ENCODE measurements around the gene VPREB1. TPM values are rescaled to one million over a fixed set of nuclear protein-coding genes. Genes with fewer than 3 reads are reported as not detected.
"Not testable (repeated sequence)": the region's sequence is repeated elsewhere in the genome, so short reads cannot be mapped to it uniquely, and the experiment has no call there.

Gene VPREB1
- total RNA-seq, 1 donor from 2014 or later: not detected

DNA sequence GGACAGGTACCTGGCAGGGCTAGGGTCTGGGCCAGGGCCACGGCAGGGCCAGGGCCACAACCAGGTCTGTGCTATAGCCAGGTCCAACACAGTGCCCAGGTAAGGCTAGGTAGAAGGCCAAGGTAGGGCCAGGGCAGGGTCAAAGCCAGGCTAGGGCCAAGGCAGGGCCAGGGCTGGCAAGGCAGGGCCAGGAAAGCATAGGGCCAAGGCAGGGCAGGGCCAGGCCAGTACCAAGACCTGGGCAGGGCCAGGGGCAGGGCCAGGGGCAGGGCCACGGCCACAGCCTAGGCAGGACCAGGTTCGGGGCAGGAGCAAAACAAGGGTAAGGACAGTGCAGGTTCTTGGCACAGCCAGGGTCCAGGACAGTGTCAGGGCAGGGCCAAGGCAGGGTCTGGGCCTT, 48.1 kb downstream of the VPREB1 start:
- H3K36me3 ChIP-seq (ENCODE audit: insufficient read depth, low read length); H3K4me2 ChIP-seq (ENCODE audit: low read length); H3K9me3 Mint-ChIP-seq (ENCODE audit: unreplicated experiment); H3K9ac ChIP-seq (ENCODE audit: low read length); H3K27me3 Mint-ChIP-seq (ENCODE audit: low read depth, unreplicated experiment); H2AFZ ChIP-seq (ENCODE audit: low read depth, low read length); H3K79me2 ChIP-seq (ENCODE audit: insufficient read depth, low read length); FAIRE-seq; H3K27ac ChIP-seq (ENCODE audit: low read depth, low read length); DNase-seq (ENCODE audit: low read depth); H4K20me1 ChIP-seq (ENCODE audit: insufficient read depth, low read length); H3K27ac Mint-ChIP-seq (ENCODE audit: unreplicated experiment); H3K36me3 Mint-ChIP-seq (ENCODE audit: low read depth, unreplicated experiment); H3K4me3 ChIP-seq (ENCODE audit: insufficient read depth, low read depth, low read length); H3K4me3 Mint-ChIP-seq (ENCODE audit: unreplicated experiment); H3K9me3 ChIP-seq (ENCODE audit: insufficient read depth, low read depth, low read length); H3K4me1 ChIP-seq (ENCODE audit: insufficient read depth, low read length); H3K27me3 ChIP-seq (ENCODE audit: insufficient read depth, low read length); H3K4me1 Mint-ChIP-seq (ENCODE audit: low read depth, unreplicated experiment): not testable (repeated sequence)

DNA sequence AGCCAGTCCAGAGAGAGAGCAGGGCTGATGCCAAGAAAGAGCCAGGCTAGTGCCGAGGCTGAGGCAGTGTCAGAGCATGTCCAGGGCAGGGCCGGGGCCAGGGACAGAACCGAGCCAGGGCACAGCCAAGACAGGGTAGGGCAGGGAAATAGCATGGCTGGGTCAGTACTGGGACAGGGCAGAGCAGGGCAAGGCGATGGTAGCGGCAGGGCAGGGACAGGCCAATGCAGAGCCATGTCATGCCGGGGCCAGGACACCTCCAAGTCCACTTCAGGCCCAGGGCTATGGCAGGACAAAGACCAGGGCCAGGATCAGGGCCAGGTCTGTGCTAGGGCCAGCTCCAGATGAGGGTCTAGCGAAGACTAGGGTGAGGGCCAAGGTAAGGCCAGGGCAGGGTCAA, 48.9 kb downstream of the VPREB1 start:
- H3K27ac ChIP-seq (ENCODE audit: low read depth, low read length); H3K27me3 Mint-ChIP-seq (ENCODE audit: low read depth, unreplicated experiment); H3K36me3 ChIP-seq (ENCODE audit: insufficient read depth, low read length); H4K20me1 ChIP-seq (ENCODE audit: insufficient read depth, low read length); H3K9ac ChIP-seq (ENCODE audit: low read length); FAIRE-seq; H3K27ac Mint-ChIP-seq (ENCODE audit: unreplicated experiment); DNase-seq (ENCODE audit: low read depth); H3K9me3 ChIP-seq (ENCODE audit: insufficient read depth, low read depth, low read length); H3K79me2 ChIP-seq (ENCODE audit: insufficient read depth, low read length); H2AFZ ChIP-seq (ENCODE audit: low read depth, low read length); H3K4me3 ChIP-seq (ENCODE audit: insufficient read depth, low read depth, low read length); H3K27me3 ChIP-seq (ENCODE audit: insufficient read depth, low read length); H3K4me1 Mint-ChIP-seq (ENCODE audit: low read depth, unreplicated experiment); H3K4me1 ChIP-seq (ENCODE audit: insufficient read depth, low read length); H3K9me3 Mint-ChIP-seq (ENCODE audit: unreplicated experiment); H3K4me3 Mint-ChIP-seq (ENCODE audit: unreplicated experiment); H3K4me2 ChIP-seq (ENCODE audit: low read length); H3K36me3 Mint-ChIP-seq (ENCODE audit: low read depth, unreplicated experiment): not testable (repeated sequence)

DNA sequence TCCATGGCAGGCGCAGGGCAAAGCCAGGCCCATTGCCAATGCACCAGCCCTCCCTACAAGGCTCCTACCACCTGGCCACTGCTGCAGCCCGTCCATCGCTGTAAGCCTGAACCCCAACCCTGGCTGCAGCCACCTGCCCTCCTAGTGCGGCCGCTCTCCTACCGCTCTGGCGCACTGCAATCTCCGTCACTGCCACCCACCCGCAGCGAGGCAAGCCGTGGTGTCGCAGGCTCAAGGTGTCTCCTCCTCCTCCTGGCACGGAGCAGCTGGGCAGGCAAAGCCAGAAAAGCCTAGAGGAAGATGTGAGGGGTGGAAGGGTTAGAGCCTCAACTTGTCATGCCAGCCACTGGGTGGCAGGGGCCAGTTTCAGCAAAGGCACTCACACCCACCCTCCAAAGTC, 50.1 kb downstream of the VPREB1 start:
- not testable (repeated sequence) for H3K4me2 ChIP-seq (ENCODE audit: low read length); H3K9me3 Mint-ChIP-seq (ENCODE audit: unreplicated experiment); H3K27ac Mint-ChIP-seq (ENCODE audit: unreplicated experiment); H3K4me1 Mint-ChIP-seq (ENCODE audit: low read depth, unreplicated experiment); H2AFZ ChIP-seq (ENCODE audit: low read depth, low read length); H3K4me3 ChIP-seq (ENCODE audit: insufficient read depth, low read depth, low read length); H3K27me3 ChIP-seq (ENCODE audit: insufficient read depth, low read length); H3K27ac ChIP-seq (ENCODE audit: low read depth, low read length); H3K9ac ChIP-seq (ENCODE audit: low read length); H4K20me1 ChIP-seq (ENCODE audit: insufficient read depth, low read length); H3K36me3 Mint-ChIP-seq (ENCODE audit: low read depth, unreplicated experiment); H3K27me3 Mint-ChIP-seq (ENCODE audit: low read depth, unreplicated experiment); H3K9me3 ChIP-seq (ENCODE audit: insufficient read depth, low read depth, low read length); FAIRE-seq; H3K36me3 ChIP-seq (ENCODE audit: insufficient read depth, low read length); H3K4me3 Mint-ChIP-seq (ENCODE audit: unreplicated experiment); DNase-seq (ENCODE audit: low read depth); H3K4me1 ChIP-seq (ENCODE audit: insufficient read depth, low read length)
- peaks cover 16% of the 10 kb centered on the region for H3K79me2 ChIP-seq (ENCODE audit: insufficient read depth, low read length)
